Fibroblast of the aortic adventitia (primary cell): ENCODE measurements around the gene DDX50. TPM values are rescaled to one million over a fixed set of nuclear protein-coding genes. Genes with fewer than 3 reads are reported as not detected.
"Not testable (repeated sequence)": the region's sequence is repeated elsewhere in the genome, so short reads cannot be mapped to it uniquely, and the experiment has no call there.

Experiments used
- DNase-seq: peaks from one replicate; pipeline ENCODE4 v3.0.0-alpha.2; 2010; ENCODE audit warnings: low read depth
- H3K4me3 ChIP-seq: 2 replicates; pipeline ENCODE4 v1.5.1; 2011; ENCODE audit warnings: low read depth, mild to moderate bottlenecking, control low read depth, low read length, moderate library complexity
- total RNA-seq: library from RNA; depleted of rRNA; stranded (reverse); fragments of >200 nt; gene quantifications from 2 replicates; pipeline ENCODE4 v1.2.3, GENCODE V29; 2012; ENCODE audit warnings: low replicate concordance
- TF ChIP-seq, protein P1 (sequence below): IDR thresholded peaks from 2 replicates; pipeline ENCODE4 v1.5.1; 2011; ENCODE audit warnings: mild to moderate bottlenecking, low read length, control low read depth, inconsistent platforms; ENCODE audit not compliant: insufficient read depth

The DDX50 gene
- total RNA-seq, 1 donor: 52.6 TPM

DNA sequence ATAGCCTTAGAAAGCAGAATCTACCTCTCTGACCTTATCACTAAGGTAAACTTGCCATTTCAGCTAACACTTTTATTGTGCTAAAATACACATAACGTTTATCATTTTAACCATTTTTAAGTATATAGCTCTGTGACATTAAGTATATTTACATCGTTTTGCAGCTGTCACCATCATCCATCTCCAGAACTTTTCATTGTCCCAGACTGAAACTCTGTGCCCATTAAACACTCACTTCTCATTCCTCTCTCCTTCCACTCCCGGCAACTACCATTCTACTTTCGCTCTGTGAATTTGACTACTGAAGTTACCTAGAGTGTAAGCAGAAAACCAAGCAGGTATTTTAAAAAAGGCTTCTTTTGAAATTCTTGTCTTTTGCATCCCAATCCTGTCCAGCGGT, 1.3 kb downstream of the DDX50 start:
- peak overlapping the region; percentile 88 for H3K4me3 ChIP-seq
- DNase-seq: no peak
- TF ChIP-seq, protein P1, sequence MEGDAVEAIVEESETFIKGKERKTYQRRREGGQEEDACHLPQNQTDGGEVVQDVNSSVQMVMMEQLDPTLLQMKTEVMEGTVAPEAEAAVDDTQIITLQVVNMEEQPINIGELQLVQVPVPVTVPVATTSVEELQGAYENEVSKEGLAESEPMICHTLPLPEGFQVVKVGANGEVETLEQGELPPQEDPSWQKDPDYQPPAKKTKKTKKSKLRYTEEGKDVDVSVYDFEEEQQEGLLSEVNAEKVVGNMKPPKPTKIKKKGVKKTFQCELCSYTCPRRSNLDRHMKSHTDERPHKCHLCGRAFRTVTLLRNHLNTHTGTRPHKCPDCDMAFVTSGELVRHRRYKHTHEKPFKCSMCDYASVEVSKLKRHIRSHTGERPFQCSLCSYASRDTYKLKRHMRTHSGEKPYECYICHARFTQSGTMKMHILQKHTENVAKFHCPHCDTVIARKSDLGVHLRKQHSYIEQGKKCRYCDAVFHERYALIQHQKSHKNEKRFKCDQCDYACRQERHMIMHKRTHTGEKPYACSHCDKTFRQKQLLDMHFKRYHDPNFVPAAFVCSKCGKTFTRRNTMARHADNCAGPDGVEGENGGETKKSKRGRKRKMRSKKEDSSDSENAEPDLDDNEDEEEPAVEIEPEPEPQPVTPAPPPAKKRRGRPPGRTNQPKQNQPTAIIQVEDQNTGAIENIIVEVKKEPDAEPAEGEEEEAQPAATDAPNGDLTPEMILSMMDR: no peak

DNA sequence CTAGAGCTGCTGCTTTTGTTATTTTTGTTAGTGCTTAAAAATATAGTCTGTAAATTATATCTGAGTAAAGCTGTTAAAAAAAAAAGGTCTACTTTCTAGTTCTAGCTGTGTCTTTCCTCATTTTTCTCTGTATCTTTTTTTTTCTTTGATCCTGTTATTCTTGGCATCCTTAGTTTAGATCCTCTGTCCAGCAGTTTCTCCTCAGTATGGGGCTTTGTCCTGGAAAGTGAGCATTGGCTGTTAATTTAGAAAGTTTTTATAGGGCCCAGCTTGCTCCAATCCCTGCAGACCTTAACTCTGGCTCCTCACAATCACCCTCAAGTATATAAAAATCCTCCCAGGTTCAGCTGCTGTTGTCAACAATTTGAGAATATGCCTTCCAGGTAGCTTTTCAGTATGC, 23.5 kb downstream of the DDX50 start:
- peak; percentile 30 for DNase-seq
- H3K4me3 ChIP-seq: no peak overlapping the region
- TF ChIP-seq, protein P1: no peak

DNA sequence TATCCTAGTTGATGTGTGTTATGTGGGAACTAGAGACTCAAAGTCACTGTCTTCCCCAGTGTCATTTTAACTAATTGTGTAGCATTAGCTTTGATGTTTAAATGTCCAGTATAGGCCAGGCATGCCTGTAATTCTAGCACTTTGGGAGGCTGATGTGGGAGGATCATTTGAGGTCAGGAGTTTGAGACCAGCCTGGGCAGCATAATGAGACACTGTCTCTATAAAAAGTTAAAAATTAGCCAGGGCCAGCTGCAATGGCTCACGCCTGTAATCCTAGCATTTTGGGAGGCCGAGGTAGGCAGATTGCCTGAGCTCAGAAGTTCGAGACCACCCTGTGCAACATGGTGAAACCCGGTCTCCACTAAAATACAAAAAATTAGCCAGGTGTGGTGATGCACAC, 24.4 kb downstream of the DDX50 start:
- H3K4me3 ChIP-seq: no peak overlapping the region
- TF ChIP-seq, protein P1: no peak
- no peak for DNase-seq

DNA sequence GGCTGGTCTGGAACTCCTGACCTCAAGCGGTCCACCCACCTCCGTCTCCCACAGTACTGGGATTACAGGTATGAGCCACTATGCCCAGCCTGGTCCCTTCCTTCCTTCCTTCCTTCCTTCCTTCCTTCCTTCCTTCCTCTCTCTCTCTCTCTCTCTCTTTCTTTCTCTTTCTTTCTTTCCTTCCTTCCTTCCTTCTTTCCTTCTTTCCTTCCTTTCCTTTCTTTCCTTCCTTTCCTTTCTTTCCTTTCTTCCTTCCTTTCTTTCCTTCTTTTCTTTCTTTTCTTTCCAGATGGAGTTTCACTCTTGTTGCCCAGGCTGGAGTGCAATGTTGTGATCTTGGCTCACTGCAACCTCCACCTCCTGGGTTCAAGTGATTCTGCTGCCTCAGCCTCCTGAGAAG, 28.0 kb downstream of the DDX50 start:
- DNase-seq, H3K4me3 ChIP-seq: not testable (repeated sequence)

DNA sequence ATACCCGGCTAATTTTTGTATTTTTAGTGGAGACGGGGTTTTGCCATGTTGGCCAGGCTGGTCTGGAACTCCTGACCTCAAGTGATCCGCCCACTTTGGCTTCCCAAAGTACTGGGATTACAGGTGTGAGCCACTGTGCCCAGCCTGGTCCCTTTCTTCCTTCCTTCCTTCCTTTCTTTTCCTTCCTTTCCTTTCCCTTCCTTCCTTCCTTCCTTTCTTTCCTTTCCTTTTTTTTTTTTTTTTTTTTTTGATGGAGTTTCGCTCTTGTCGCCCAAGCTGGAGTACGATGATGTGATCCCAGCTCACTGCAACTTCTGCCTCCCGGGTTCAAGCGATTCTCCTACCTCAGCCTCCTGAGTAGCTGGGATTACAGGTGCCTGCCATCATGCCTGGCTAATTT, 28.8 kb downstream of the DDX50 start:
- H3K4me3 ChIP-seq, DNase-seq: not testable (repeated sequence)

DNA sequence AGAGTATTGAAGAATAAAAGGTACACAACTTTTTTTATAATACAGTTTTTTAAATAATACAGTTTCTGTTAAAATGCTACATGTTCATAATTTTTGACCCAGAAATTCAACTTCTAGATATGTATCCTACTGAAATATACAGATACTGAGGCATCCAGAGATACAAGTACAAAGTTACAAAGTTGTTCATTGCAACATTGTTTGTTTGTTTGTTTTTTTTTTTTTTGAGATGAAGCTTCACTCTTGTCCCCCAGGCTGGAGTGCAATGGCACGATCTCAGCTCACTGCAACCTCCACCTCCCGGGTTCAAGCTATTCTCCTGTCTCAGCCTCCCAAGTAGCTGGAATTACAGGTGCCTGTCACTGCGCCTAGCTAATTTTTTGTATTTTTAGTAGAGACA, 31.7 kb downstream of the DDX50 start:
- not testable (repeated sequence) for H3K4me3 ChIP-seq, DNase-seq

DNA sequence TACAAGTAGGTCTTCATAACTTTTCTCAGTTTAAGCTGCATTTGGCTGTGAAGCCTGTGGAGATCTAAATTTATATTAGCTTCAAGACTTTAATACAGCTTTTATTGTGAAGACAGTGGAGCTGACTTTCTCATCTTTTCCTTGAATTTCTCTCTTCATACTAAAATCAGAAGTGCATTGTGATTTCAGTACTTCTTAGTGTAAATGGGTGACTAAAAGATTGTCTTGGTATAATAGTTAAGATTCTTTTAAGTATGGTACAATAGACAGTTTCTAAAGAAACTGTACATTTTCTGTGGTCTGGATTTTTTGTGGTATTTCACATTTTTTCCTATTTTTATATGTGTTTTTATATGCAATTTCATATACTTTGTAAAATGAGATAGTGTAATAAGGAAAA, 33.9 kb downstream of the DDX50 start:
- TF ChIP-seq, protein P1: no peak
- DNase-seq: no peak
- H3K4me3 ChIP-seq: no peak overlapping the region

DNA sequence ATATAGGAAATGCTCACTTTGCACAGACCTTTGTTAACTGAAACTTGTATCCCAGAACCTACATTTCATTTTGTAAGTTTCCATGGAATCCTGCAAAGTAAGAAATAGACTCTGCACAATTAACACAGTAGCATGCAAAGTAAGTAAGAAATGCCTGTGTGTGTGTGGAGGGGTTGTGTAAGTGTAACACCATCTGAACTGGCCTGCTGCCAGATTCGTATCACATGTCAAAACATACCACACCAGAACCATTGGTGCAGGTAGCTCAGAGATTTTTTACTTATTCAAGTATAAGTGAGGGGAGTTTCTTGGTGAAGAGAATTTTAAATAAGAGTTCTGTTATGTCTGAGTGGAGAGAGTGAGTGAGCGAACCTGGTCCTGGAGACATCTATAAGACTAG, 37.0 kb downstream of the DDX50 start:
- no peak overlapping the region for H3K4me3 ChIP-seq
- DNase-seq: peak; percentile 14

DNA sequence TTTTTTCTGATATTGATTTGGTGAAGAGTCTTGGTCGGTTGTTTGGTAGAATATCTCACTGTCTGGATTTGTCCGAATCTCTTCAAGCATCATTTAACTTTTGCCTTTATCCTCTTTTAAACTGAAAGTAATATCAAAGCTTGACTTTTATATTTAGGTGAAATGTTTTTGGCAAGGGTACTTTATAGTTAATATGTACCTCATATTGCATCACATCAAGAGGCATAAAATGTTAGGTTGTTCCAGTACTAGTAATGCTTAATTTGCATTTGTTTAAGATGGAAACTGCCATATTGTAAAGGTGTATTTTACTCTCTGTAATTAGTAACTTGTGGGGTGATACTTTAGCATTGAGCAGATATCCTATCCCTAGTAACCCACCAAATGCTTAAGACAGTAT, 37.8 kb downstream of the DDX50 start:
- no peak for DNase-seq
- no peak overlapping the region for H3K4me3 ChIP-seq
- TF ChIP-seq, protein P1: no peak

More for the DNA sequence above, 37.0 kb downstream of the DDX50 start:
- TF ChIP-seq, protein P1: no peak

DNA sequence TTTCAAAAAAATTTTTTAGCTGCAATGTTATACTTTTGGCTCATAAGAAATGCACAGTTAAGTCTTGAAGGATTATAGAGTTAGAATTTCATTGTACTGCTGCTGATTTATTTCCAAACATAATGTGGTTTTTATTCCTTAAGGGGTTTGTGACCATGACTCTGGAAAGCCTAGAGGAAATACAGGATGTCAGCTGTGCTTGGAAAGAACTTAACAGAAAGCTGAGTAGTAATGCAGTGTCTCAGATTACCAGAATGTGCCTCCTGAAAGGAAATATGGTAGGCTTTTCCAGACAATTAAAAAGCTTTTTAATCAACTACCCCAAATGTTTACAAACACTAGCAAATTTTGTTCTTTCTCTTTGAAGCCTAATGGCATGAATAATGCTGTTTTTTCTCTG, 39.8 kb downstream of the DDX50 start:
- not testable (repeated sequence) for DNase-seq, H3K4me3 ChIP-seq
